GM12801 (cell line): ENCODE data around the gene JOSD2.

Experiments
- CTCF ChIP-seq: IDR thresholded peaks from one replicate; pipeline ENCODE4 v1.5.1; 2011; ENCODE audit warnings: control low read depth; ENCODE audit not compliant: insufficient read length; ENCODE audit errors: extremely low read depth

JOSD2 gene

GRCh38 chr19:50542943-50543342 lies 32.0 kb upstream of the JOSD2 start:
- no peak for TF ChIP-seq CTCF

GRCh38 chr19:50537769-50538230 lies 26.8 kb upstream of the JOSD2 start:
- TF ChIP-seq CTCF = peak; percentile 50

GRCh38 chr19:50537306-50537685 lies 26.3 kb upstream of the JOSD2 start:
- TF ChIP-seq CTCF = no peak

- no peak for TF ChIP-seq CTCF
These were observed 25.8 kb upstream of the JOSD2 start for GRCh38 chr19:50536662-50537305.

GRCh38 chr19:50535672-50536187 lies 24.7 kb upstream of the JOSD2 start:
- no peak for TF ChIP-seq CTCF

- TF ChIP-seq CTCF = no peak
These were observed 23.5 kb upstream of the JOSD2 start for GRCh38 chr19:50534478-50534877.

GRCh38 chr19:50532952-50533351 lies 22.0 kb upstream of the JOSD2 start:
- TF ChIP-seq CTCF = no peak

- TF ChIP-seq CTCF = no peak
These were observed 20.2 kb upstream of the JOSD2 start for GRCh38 chr19:50531171-50531612.
